Spleen (tissue), 7 donors: ENCODE measurements around the gene CYP3A4.

Experiments used
- CTCF ChIP-seq, 11 experiments: fragments of 200-600 bp in 7 of 11; fragments of 450-650 bp in 4 of 11; sonication (generic) in 4 of 11; IDR thresholded peaks in 8 of 11; conservative IDR thresholded peaks in 3 of 11; 1 replicate in 7 of 11; 2 replicates in 4 of 11; pipeline versions ENCODE4 v1.4.0 to v1.8.0; 2016 to 2021; ENCODE audit warnings: antibody characterized with exemption in 11 of 11, inconsistent platforms in 4 of 11, mild to moderate bottlenecking in 1 of 11
- POLR2A ChIP-seq, 3 donors: fragments of 450-650 bp; IDR thresholded peaks; one replicate each; pipeline ENCODE4 v1.5.1; 2017; ENCODE audit warnings: antibody characterized with exemption in 3 of 3, mild to moderate bottlenecking in 1 of 3
- POLR2AphosphoS5 ChIP-seq, 3 donors: sonication (generic); formaldehyde crosslinking; IDR thresholded peaks; one replicate each; pipeline ENCODE4 v1.5.1; 2017; ENCODE audit warnings: antibody characterized with exemption in 3 of 3
- donor health status: DM: no; HTN: no; CAD: no; lungs with moderate emphysema.
- donor health status: DM: no; HTN: no; CAD: no.
- donor health status: DM: no; HTN: no; CAD: no.

GRCh38 chr7:99729486-99730237, 54.3 kb downstream of the CYP3A4 start:
- TF ChIP-seq POLR2A (IDR thresholded peaks at IDR 0.05) (no peak), POLR2AphosphoS5 (IDR thresholded peaks at IDR 0.05) (no peak), CTCF (IDR thresholded peaks at IDR 0.05 in 8 of 11, conservative IDR thresholded peaks at IDR 0.05 in 3 of 11) (no peak)
